ENCODE data around the gene KLK11.
"Not testable (repeated sequence)": the region's sequence is repeated elsewhere in the genome, so short reads cannot be mapped to it uniquely, and the experiment has no call there.

Gene KLK11

DNA sequence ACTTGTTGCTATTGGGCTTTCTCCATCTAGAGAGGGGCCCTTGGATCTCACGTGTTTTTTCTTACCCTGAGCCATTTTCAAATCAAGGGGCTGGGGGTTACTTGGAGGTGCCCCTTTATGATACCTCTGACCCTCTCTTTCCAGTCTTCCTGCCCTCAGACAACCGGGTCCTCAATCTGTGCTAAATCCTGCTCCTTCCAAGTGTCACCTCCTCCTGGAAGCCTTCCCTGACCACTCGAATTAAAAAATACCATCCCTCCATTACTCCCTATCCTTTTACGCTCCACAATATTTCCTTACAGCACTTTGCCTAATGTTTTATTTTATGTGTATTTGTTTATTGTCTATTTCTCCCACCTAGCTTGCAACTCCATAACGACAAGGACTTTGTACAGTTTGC lies 28.4 kb downstream of the KLK11 start:
- Histone ChIP-seq H3K9me3 (ENCODE audit: insufficient read depth, low read length, severe bottlenecking) (no peaks in the 10 kb centered on the region), H3K27ac (ENCODE audit: low read length) (no peak overlapping the region), H3K4me2 (ENCODE audit: insufficient read depth, low read length) (no peak overlapping the region), H3K4me3 (ENCODE audit: low read depth in 1 of 2, low read length in 2 of 2) (no peak overlapping the region), H3K4me1 (ENCODE audit: insufficient read depth, low read length) (no peaks in the 10 kb centered on the region), H3K36me3 (ENCODE audit: insufficient read depth, low read length) (no peaks in the 10 kb centered on the region), H3K79me2 (ENCODE audit: insufficient read depth, low read length) (no peaks in the 10 kb centered on the region), H3K9ac (ENCODE audit: low read depth, low read length) (no peak overlapping the region), H2AFZ (ENCODE audit: low read depth, low read length) (no peak overlapping the region), H4K20me1 (ENCODE audit: insufficient read depth, low read length) (0 out of 2 replicates have a peak, but pooled peaks cover 2% of the 10 kb centered on the region), H3K27me3 (ENCODE audit: insufficient read depth, low read length, poor library complexity) (no peaks in the 10 kb centered on the region)
- DNase-seq (no peak), ATAC-seq (ENCODE audit: insufficient read depth, low read depth) (no peak)
- TF ChIP-seq, protein P1, sequence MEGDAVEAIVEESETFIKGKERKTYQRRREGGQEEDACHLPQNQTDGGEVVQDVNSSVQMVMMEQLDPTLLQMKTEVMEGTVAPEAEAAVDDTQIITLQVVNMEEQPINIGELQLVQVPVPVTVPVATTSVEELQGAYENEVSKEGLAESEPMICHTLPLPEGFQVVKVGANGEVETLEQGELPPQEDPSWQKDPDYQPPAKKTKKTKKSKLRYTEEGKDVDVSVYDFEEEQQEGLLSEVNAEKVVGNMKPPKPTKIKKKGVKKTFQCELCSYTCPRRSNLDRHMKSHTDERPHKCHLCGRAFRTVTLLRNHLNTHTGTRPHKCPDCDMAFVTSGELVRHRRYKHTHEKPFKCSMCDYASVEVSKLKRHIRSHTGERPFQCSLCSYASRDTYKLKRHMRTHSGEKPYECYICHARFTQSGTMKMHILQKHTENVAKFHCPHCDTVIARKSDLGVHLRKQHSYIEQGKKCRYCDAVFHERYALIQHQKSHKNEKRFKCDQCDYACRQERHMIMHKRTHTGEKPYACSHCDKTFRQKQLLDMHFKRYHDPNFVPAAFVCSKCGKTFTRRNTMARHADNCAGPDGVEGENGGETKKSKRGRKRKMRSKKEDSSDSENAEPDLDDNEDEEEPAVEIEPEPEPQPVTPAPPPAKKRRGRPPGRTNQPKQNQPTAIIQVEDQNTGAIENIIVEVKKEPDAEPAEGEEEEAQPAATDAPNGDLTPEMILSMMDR (IDR thresholded peaks at IDR 0.05; ENCODE audit: borderline replicate concordance, extremely low read depth, low read length, poor library complexity, severe bottlenecking), result no peak
- no peak for TF ChIP-seq EZH2 (IDR thresholded peaks at IDR 0.05; ENCODE audit: borderline replicate concordance, low read depth, low read length, severe bottlenecking)

DNA sequence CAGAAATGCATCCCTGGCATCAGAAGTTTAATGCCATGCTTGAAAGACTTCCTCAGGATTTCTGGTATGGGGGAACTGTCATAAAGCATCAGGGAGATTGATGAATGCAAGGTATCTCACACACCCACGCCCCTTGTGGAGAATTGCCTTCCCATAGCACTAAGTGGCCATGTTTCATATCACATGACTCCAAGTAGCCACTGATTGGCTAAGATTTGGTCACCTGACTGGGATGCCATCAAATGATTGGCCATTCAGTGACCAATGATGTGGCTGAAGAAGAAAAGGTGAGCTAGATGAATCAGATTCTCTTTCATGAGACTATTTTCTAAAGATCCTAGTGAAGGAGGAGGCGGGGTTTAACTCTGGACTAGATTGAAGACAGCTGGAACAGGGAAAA lies 32.3 kb downstream of the KLK11 start:
- ATAC-seq (ENCODE audit: insufficient read depth, low read depth), result no peak

DNA sequence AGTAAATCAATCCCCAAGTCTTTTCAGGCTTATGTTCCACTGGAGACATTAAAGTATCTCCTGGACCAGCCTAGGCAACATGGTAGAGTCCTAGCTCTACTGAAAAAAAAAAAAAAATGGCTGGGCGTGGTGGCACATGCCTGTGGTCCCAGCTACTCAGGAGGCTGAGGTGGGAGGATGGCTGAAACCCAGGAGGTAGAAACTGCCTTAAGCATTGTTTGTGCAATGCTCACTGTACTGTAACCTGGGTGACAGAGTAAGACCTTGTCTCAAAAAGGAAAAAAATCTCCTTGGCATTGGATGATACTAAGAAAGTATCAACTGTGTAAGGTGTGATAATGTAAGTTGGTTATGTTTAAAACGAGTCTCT lies 33.8 kb downstream of the KLK11 start:
- H3K4me3 ChIP-seq (ENCODE audit: low read depth in 1 of 2, low read length in 2 of 2), result no peak overlapping the region
- H2AFZ ChIP-seq (ENCODE audit: low read depth, low read length), result no peak overlapping the region
- H3K9ac ChIP-seq (ENCODE audit: low read depth, low read length), result no peak overlapping the region
- H3K4me1 ChIP-seq (ENCODE audit: insufficient read depth, low read length), result no peaks in the 10 kb centered on the region
- H3K27ac ChIP-seq (ENCODE audit: low read length), result no peak overlapping the region
- H3K4me2 ChIP-seq (ENCODE audit: insufficient read depth, low read length), result no peak overlapping the region
- H3K9me3 ChIP-seq (ENCODE audit: insufficient read depth, low read length, severe bottlenecking), result no peaks in the 10 kb centered on the region
- H3K27me3 ChIP-seq (ENCODE audit: insufficient read depth, low read length, poor library complexity), result no peaks in the 10 kb centered on the region
- no peak for DNase-seq
- no peaks in the 10 kb centered on the region for H3K36me3 ChIP-seq (ENCODE audit: insufficient read depth, low read length)
- ATAC-seq (ENCODE audit: insufficient read depth, low read depth), result no peak
- H3K79me2 ChIP-seq (ENCODE audit: insufficient read depth, low read length), result no peaks in the 10 kb centered on the region
- no peak for TF ChIP-seq EZH2 (IDR thresholded peaks at IDR 0.05; ENCODE audit: borderline replicate concordance, low read depth, low read length, severe bottlenecking)
- TF ChIP-seq, protein P1 (IDR thresholded peaks at IDR 0.05; ENCODE audit: borderline replicate concordance, extremely low read depth, low read length, poor library complexity, severe bottlenecking), result no peak
- H4K20me1 ChIP-seq (ENCODE audit: insufficient read depth, low read length), result no peaks in the 10 kb centered on the region

More for the DNA sequence above, 32.3 kb downstream of the KLK11 start:
- H3K9ac ChIP-seq (ENCODE audit: low read depth, low read length), result no peak overlapping the region
- no peaks in the 10 kb centered on the region for H3K9me3 ChIP-seq (ENCODE audit: insufficient read depth, low read length, severe bottlenecking)
- TF ChIP-seq EZH2 (IDR thresholded peaks at IDR 0.05; ENCODE audit: borderline replicate concordance, low read depth, low read length, severe bottlenecking), result no peak
- TF ChIP-seq, protein P1 (IDR thresholded peaks at IDR 0.05; ENCODE audit: borderline replicate concordance, extremely low read depth, low read length, poor library complexity, severe bottlenecking), result no peak
- no peak overlapping the region for H3K27ac ChIP-seq (ENCODE audit: low read length)
- no peaks in the 10 kb centered on the region for H3K36me3 ChIP-seq (ENCODE audit: insufficient read depth, low read length)
- H4K20me1 ChIP-seq (ENCODE audit: insufficient read depth, low read length), result no peaks in the 10 kb centered on the region
- peak; percentile 7 for DNase-seq
- no peaks in the 10 kb centered on the region for H3K79me2 ChIP-seq (ENCODE audit: insufficient read depth, low read length)
- no peaks in the 10 kb centered on the region for H3K27me3 ChIP-seq (ENCODE audit: insufficient read depth, low read length, poor library complexity)
- H3K4me1 ChIP-seq (ENCODE audit: insufficient read depth, low read length), result no peaks in the 10 kb centered on the region
- no peak overlapping the region for H3K4me3 ChIP-seq (ENCODE audit: low read depth in 1 of 2, low read length in 2 of 2)
- H3K4me2 ChIP-seq (ENCODE audit: insufficient read depth, low read length), result no peak overlapping the region
- H2AFZ ChIP-seq (ENCODE audit: low read depth, low read length), result no peak overlapping the region

DNA sequence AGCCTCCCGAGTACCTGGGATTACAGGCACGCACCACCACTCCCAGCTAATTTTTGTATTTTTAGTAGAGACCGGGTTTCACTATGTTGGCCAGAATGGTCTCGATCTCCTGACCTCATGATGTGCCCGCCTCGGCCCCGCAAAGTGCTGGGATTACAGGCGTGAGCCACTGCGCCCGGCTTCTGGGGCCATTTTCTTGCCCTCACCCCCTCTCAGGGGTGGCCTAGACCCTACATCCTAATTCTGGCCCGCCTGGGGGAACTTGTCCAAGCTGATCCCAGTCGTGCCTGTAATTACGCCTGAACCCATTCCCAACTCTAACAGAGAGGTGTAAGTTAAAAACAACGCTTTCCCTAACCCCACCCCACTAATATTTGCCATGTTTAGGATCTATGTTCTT lies 42.0 kb downstream of the KLK11 start:
- H3K4me2 ChIP-seq (ENCODE audit: insufficient read depth, low read length); H4K20me1 ChIP-seq (ENCODE audit: insufficient read depth, low read length); H2AFZ ChIP-seq (ENCODE audit: low read depth, low read length); H3K27me3 ChIP-seq (ENCODE audit: insufficient read depth, low read length, poor library complexity); H3K4me1 ChIP-seq (ENCODE audit: insufficient read depth, low read length); DNase-seq; H3K79me2 ChIP-seq (ENCODE audit: insufficient read depth, low read length); ATAC-seq (ENCODE audit: insufficient read depth, low read depth); H3K27ac ChIP-seq (ENCODE audit: low read length); H3K36me3 ChIP-seq (ENCODE audit: insufficient read depth, low read length); H3K9ac ChIP-seq (ENCODE audit: low read depth, low read length); H3K9me3 ChIP-seq (ENCODE audit: insufficient read depth, low read length, severe bottlenecking); H3K4me3 ChIP-seq (ENCODE audit: low read depth in 1 of 2, low read length in 2 of 2): not testable (repeated sequence)
